ENCODE measurements around the gene CACNA1C.

The CACNA1C gene

DNA sequence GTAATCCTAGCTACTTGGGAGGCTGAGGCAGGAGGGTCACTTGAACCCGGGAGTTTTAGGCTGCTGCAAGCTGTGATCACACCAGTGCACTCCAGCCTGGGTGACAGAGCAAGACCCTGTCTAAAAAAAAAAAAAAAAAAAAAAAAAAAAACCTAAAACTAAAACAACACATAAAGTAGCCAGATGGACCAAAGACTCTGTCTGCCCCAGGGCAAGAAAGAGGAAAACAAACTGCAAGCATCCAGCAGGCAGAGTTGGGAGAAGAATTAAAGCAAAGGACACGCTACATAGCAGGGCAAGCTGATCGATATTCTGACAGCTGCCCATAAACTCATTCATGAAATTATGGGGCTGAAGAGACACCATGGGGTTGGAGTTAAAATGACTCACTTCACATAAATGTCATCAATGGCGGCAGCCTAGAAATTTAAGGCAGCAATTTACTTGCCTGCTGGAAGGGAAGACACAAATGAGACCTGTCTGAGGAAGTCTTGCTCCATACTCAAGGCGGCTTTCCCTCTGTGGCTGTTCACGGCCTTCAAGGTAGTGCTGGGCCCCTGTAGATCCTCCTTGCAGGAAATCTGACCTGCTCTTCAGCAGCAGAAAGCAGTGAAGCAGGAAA lies 482.9 kb downstream of the CACNA1C start:
- DNase-seq (ENCODE audit: low spot score) = peak; percentile 50
- peak; percentile 17 for FAIRE-seq

DNA sequence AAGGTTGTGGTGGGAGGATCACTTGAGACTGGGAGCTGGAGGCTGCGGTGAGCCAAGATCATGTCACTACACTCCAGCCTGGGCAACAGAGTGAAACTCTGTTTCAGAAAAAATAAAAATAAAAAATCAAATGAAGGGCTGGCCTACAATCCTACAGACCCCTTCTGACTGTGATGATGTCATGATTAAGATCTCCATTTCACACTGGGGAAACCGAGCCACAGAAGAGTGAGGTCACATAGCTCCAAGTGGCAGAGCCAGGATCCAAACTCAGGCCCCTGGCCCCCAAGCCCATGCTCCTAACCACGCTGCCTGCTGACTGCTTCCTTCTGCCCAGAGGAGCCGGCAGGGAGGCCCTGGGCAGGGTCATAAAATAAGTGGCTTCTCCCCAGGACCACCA lies 483.9 kb downstream of the CACNA1C start:
- DNase-seq (ENCODE audit: low spot score) (no peak), FAIRE-seq (peak; percentile 27)

DNA sequence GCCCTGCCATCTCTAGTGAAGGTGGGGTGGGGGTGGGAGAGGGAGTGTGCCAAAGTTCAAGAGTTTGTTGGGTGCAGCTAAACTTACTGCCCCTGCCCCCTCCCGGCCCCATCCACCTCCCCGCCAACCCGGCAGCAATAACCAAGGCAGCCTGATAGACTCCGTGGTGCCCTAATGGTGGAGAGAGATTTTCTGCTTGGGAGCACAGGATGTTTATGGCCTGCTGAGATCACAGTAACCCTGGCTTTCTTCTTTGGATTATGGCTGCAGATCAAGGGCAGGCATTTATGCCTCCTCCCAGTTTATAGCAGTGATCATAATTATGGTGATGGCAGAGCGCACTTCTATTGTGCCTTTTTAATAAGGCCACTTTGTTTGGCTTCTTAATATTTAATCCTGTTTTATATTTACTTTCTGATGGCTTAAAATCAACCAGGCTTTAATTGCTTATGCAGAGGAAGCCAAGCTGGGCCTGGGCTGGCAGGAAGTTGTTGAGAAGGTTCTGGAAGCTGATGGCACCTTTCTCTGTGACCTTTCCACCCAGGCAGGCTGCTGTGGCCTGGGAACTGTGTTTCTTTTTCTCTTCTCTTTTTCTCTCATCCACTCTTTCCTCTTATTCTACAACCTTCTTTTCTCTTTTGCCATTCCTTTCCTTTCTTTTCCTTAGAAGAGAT lies 485.2 kb downstream of the CACNA1C start:
- DNase-seq (ENCODE audit: low spot score) (no peak), FAIRE-seq (no peak)

DNA sequence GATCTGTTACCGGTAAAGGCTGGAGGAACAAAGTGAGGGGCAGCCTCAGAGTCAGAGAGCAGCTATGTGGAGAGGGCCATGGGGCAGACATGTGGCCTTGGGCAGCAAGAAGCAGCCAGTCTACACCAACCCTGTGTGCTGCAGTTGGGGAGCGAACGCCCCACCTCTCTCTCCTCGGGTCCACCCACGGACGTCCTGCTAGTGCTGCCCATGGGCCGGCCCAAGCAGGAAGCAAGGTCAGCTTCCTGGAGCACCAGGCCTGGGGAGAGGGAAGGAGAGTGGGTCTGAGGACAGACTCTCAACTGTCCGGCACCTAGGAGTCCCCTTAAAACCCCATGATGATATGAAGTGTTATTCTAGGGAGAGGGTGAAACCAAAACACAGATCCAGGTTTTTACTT lies 487.2 kb downstream of the CACNA1C start:
- no peak for DNase-seq (ENCODE audit: low spot score)
- FAIRE-seq = no peak

DNA sequence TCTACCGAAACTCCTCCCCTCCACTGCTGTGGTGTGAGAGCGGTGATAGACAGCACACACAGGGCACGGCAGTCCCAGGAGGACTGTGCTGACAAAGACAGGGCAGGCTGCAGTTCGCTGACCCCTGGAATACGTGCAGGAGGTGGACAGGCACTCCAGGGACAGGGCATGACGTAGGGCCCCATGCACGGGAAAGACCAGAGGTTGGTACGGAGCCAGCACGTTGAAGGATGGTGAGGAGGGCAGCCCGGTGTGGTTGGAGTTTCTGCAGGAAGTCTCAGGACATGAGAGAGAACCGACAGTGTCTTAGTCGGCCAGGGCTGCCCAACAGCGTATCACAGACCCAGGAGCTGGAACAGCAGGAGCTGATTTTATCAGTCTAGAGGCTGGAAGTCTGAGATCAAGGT lies 487.8 kb downstream of the CACNA1C start:
- FAIRE-seq = peak; percentile 81
- DNase-seq (ENCODE audit: low spot score) = no peak

DNA sequence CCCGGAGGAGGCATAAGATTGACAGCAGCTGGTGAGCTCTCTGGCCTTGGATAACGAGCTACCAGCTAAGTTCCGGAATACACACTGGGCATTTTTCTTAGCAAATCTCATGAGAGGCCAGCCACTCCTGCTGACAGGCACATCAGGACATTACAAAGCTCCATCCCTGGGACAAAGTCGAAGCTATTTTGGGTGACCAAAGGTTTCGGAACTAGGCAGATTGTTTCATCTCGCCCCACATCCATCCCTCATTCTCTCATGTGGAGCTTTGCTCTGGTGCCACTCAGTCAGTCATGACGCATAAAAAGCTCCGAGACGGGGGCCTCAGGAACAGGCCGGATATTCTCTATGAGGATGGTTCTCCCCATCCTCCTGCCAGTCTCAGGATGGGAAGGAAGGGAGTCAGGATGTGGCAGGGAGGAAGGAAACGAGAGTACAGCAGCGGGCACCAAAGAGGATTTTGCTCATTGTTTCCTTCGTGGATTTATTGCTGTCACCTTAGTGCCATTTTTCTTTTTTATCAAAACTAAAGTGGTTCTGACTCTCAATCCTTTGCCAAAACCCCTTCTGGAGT lies 488.9 kb downstream of the CACNA1C start:
- no peak for DNase-seq (ENCODE audit: low spot score)
- no peak for FAIRE-seq

DNA sequence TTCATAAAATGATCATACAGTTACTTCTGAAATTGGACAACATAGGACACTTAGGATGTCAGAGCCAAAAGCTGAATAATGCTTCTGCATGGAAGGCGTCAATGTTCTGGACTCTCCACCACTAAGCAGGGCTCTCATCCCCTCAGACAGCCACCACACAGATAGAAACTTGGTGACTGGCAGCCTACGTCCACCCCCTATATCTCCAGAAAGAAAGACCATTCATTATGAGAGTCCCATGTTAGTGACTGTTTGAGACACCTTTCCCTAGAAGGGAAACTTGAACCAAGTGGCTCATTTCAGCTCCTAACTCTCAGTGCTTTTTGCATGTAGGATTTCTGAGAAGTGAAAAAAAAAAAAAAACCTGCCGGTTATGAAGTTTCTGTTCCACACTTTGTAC lies 491.0 kb downstream of the CACNA1C start:
- FAIRE-seq = no peak
- no peak for DNase-seq (ENCODE audit: low spot score)

DNA sequence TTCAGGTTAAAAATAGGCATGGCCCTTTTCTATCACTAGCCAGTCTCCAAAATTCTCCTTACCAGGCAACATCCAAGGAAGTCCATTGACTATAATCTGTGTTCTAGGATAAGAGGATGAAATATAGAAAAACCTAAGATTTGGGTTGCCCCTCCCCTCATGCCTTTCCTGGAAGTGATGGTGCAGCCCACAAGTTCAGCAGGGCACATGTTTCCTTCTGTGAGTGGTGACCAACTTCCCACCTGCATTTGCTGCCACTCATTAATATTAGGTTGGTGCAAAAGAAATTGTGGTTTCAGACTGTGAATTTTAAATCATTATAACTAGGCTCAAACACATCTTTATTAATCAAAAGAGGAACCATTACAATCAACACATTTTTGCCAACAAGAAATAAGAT lies 491.4 kb downstream of the CACNA1C start:
- DNase-seq (ENCODE audit: low spot score) (no peak), FAIRE-seq (no peak)

DNA sequence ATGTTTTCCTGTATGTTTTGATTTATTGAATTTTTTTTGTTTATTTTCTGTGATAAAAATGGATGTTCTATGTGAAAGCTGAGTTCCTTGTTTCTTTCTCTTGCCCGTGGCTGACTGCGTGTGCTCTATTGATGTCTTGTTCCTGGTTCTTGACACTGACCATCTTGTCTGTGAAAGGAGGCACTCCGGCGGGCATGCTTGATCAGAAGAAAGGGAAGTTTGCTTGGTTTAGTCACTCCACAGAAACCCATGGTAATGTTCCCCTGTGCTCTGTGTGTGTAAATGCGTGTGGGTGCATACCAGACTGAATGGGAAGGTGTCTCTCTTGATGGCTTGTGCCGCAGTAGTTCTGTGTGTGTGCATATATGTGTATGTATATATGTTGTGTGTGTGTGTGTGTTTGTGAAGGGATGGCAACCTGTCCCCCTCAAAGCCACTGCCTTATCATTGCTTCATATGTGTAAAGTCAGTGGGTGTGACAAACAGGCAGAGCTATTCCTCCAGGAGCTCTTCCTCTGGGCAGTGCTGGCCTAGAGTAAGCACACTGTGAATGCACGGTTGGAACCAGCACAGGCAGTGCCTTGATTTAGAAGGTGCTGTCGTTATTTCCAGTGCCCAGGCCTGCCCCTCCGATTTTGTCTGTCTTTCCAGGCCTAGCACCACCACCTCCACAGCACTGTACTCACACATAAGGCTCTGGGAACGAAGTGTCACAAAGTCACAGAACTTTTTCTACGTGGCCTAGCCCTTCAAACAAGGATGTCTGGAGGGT lies 494.7 kb downstream of the CACNA1C start:
- no peak for DNase-seq (ENCODE audit: low spot score)
- peak; percentile 91 for FAIRE-seq

DNA sequence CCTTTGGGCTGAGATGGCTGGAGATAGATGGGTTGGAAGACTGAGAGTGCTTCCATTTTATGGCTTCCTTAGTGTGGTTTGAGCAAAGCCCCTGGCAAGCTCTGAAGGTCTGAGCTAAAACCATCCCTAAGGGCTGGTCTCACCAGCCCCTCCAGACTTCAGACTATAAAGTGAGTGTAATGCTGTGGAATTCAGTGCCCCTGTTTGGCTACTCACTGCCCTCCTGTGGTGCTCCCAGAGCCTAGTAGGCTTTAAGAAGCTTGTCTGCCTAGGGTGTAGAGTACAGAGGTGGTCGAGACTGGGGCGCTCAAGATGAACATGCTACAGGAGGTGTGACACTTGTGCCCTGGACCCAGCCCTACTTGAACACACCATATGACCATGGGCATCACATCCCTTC lies 495.3 kb downstream of the CACNA1C start:
- no peak for DNase-seq (ENCODE audit: low spot score)
- FAIRE-seq = no peak

DNA sequence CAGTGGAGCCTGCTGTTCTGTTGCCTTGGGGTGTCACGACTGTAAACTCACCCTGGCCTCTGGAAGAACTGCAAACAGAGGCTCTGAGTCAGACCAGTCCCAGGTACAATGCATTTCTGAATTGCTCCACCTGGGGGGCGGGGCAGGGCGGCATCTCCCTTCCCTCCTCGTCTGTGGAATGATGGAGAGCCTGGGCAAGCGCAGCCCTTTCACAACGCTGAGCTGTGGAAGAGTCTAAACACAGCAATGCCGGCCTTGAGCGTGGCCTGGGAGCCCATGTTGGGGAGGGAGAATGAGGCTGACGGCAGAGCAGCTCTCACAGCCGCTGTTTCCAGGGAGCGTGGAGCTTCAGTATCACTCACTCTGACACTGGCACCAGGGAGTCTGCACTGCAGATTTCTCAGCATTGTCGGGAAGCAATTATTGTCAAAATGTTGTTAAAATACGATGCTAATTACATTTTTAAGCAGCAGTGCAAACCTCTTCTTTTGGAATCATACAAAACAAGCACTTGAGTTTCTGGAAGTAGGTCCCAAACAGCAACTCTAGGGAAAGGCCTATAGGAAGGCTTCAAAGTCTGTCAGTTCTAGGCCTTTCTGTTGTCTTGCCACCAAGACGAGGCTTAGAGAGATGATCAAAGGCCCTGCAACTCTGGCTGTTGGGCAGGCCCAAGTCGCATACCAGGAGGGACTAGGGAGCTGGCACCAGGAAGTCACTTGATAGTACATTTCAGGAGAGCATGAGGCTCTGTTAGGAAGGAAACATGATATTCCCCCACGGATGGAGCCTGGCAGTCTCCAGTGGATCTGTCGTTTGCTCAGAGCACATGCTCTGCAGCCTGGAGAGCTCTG lies 498.0 kb downstream of the CACNA1C start:
- no peak for FAIRE-seq
- DNase-seq (ENCODE audit: low spot score) = no peak

DNA sequence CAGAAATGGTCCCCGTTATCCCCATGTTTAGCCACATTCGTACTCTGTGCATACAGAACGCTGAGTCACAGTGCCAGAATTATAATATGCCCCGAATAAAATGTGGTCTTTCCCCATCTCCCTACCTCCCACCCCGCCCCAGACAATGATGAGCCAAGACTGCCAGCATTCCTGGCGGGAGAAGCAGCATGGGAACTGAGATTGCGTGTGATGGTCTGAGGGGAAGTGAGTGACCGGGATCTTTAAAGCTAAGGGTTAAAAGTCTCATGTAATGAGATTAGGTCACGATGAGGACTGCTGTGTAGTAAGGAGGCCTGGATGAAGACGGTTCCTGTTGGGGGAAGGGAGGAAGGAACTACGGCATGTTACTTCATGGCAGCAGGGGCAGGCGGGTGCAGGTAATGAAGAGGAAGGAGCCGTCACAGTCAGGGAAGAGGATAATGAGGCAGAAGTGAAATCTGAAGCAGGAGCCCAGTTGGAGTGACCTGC lies 498.7 kb downstream of the CACNA1C start:
- FAIRE-seq = peak; percentile 44
- no peak for DNase-seq (ENCODE audit: low spot score)

DNA sequence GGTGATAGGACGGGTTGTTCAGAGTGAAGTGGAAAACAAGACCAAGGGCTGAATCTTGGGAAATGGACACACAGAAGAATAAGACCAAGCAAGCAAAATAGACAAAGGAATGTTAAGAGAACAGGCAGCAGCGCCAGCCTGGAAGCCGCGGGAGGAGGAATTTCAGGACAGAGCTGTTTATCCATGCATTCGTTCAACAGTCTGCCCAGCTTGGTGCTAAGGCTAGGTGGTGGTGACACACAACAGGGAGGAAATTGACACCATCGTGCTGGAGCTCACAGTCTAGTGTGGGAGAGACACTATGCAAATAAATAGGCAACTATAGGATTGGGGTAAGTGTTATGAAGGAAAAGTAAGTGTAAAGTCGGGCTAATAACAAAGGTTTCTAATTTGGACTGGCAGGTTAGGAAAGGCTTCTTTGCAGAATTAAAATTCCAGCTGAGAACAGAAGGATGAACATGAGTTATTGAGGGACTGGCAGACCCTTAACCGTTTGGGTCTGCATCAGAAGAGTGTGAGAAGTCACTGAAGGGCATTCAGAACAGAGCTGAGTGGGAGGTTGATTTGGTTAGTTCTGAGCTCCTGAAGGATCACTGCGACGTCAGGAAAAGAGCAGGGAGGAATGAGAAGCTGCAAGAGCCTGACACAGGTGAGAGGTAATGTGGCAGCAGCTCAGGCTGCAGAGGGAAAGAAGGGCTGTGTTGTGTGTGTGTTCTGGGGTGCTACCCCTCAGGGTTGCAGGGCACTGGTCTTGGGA lies 499.4 kb downstream of the CACNA1C start:
- FAIRE-seq (peak; percentile 5), DNase-seq (ENCODE audit: low spot score) (no peak)

DNA sequence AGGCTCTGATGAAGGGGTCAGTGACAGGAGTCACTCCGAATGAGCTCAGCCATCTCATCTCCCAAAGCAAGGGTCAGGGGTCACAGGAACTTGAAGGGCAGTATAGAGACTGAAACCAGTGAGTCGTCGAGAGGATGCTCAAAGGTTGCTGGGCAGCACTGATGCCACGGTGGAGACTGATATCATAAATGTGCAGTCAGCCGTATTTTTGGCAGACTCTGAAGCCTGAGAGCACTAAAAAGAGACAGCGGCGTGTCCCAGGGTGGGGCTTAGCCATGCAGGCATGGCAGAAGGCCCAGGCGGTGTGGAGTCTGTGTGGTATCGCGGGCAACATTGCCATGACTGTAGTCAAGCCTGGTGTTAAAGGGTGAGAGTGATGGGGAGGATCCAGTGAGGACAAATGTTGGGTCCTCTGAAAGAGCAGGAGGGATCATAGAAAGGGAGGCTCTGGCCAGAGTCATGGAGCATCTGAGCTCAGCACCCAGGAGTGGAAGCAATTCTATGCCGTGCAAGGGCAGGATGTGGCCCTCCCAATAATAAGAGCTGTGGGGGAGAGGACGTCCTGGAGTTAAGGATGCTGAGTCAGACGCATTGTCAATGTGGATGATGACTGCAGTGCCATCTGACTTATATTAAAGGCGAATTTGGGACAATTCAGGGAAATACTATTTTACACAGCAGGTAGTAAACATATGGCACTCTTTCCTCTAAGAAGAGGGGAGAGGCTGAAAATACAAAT lies 500.8 kb downstream of the CACNA1C start:
- FAIRE-seq (peak; percentile 56), DNase-seq (ENCODE audit: low spot score) (no peak)

DNA sequence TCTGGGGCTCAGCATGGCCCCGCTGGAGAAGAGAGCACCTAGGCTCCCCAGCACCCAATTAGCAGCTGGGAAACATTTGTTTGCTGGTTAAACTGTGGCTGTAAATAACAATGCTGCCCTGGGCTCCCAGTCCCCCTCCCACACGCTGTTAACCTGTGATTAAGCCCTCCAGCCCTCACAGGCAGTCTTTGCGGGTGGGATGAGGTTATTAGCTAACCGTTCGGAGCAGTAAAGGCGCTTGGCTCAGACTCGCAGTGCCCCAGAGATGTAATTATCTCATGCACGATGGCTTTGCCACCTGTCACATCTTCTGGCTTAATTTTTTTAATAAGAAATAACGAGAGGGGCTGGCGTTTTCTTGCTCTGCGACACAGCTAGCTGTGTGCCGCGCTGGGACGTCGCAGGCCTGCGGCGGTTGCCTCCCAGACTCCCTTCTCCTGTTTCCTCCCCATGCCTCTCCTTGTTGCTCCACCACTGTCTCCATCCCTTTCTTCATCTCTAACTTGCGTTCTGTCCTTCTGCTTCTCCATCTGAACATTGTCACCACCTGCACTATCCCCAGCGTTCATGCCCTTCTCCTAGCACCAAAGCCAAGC lies 502.8 kb downstream of the CACNA1C start:
- no peak for FAIRE-seq
- no peak for DNase-seq (ENCODE audit: low spot score)

DNA sequence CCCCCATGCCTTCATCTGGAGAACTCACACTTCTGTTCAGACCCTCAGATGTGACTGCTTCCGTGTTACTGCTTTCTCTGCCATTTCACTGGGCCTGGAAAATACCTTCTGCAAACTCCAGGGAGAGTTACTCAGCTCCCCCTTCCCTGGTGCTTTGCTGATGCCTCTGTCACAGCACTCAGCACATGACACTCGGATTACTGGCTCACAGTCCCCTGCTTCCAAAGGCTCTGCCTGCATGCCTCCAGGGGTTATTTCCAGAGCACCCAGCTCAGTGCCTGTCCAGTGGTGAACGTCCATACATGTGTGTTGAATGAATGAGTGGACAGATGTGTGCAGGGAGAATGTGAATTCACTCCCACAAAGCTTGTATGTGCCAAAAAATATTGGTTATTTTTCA lies 504.8 kb downstream of the CACNA1C start:
- FAIRE-seq = no peak
- DNase-seq (ENCODE audit: low spot score) = no peak

DNA sequence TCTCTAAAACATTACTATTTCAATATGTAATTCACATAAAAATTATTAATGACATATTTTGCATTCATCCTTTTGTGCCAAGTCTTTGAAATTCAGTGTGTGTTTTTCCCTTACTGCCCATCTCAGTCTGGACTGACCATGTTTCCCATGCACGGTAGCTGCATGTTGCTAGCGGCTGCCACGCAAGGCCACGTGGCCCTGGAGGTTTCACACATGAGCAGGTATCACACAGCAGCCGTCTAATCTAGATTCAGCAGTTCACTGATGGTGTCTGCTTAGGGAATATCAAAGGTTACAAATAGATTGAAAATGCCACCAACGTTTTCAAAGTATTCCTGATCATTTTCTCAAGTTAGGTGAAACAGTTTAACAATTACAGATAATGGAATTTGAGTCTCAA lies 507.1 kb downstream of the CACNA1C start:
- DNase-seq (ENCODE audit: low spot score) = no peak
- FAIRE-seq = no peak

DNA sequence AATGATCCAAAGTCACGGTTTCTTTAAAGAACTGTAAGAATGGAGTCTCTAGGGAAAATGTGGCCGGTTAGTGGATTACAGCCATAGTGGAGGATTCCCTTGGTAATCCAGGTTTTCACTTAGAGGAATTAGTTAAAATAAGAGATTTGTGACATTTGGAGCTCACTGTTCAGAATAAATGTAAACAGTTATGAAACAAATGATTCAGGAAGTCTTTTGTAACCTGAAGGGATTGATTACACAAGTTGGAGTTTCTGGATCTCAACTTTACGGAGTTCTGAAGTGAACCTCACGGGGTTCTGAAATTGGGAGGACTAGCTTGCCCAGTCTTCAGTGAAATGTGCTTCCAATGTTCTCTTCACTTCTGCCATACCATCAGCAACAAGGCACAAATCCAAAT lies 507.6 kb downstream of the CACNA1C start:
- FAIRE-seq (no peak), DNase-seq (ENCODE audit: low spot score) (no peak)

DNA sequence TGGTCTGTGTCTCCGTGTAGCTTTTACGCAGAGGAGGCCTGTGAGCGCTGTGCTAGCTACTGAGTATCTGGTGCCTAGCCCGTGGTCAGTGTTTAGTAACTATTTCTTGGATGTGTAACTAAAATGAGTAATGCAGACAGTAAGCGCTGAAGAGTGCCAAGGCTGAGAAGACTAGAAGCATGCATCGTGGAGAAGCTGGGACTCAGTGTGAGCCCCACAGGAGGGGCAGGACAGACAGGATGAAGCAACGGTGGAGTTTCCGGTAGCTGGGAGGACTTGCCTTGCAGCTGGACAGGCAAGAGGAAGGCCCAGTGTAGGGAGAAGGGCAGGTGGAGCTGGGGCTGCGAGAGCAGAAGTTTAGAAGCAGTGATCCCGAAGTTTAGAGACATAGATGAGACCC lies 508.6 kb downstream of the CACNA1C start:
- FAIRE-seq (no peak), DNase-seq (ENCODE audit: low spot score) (no peak)
